Thymus (tissue), 2 donors: ENCODE data around the gene CASKIN1. TPM values are rescaled to one million over a fixed set of nuclear protein-coding genes. Genes with fewer than 3 reads are reported as not detected.

Experiments used
- polyA plus RNA-seq: library from polyadenylated mRNA; stranded (reverse); fragments of 200-250 nt; gene quantifications from one replicate; pipeline ENCODE4 v1.2.3, GENCODE V29; 2013
- total RNA-seq: library from RNA; stranded (reverse); fragments of 120-200 nt; gene quantifications from one replicate; pipeline ENCODE4 v1.2.4, GENCODE V29; 2013
- donor health status: healthy.

CASKIN1 gene
- total and polyA plus RNA-seq, 2 donors: 0.05 to 0.48 TPM

Other genes starting within 250 kb of the CASKIN1 start
- not detected for gene RPL3L, start 241.9 kb downstream of the CASKIN1 start, total RNA-seq
- 0.66 TPM for gene RPL3L, start 241.9 kb downstream of the CASKIN1 start, polyA plus RNA-seq
- gene NDUFB10, start 237.1 kb downstream of the CASKIN1 start, total RNA-seq: 103 TPM
- gene NDUFB10, start 237.1 kb downstream of the CASKIN1 start, polyA plus RNA-seq: 129 TPM
- 2,266 TPM for gene RPS2, start 231.8 kb downstream of the CASKIN1 start, total RNA-seq
- gene RPS2, start 231.8 kb downstream of the CASKIN1 start, polyA plus RNA-seq: 2,485 TPM
- not detected for gene RNF151, start 229.7 kb downstream of the CASKIN1 start, total RNA-seq
- gene RNF151, start 229.7 kb downstream of the CASKIN1 start, polyA plus RNA-seq: 0.82 TPM
- gene TBL3, start 224.6 kb downstream of the CASKIN1 start, total RNA-seq: 28.4 TPM
- 52.3 TPM for gene TBL3, start 224.6 kb downstream of the CASKIN1 start, polyA plus RNA-seq
- 2.2 TPM for gene NOXO1, start 215.1 kb downstream of the CASKIN1 start, total RNA-seq
- 5.7 TPM for gene NOXO1, start 215.1 kb downstream of the CASKIN1 start, polyA plus RNA-seq
- 16.1 TPM for gene GFER, start 212.4 kb downstream of the CASKIN1 start, total RNA-seq
- gene GFER, start 212.4 kb downstream of the CASKIN1 start, polyA plus RNA-seq: 28.0 TPM
- gene SYNGR3, start 206.6 kb downstream of the CASKIN1 start, total RNA-seq: 1.2 TPM
- 2.7 TPM for gene SYNGR3, start 206.6 kb downstream of the CASKIN1 start, polyA plus RNA-seq
- 5.7 TPM for gene ZNF598, start 186.8 kb downstream of the CASKIN1 start, total RNA-seq
- gene ZNF598, start 186.8 kb downstream of the CASKIN1 start, polyA plus RNA-seq: 46.2 TPM
- gene NPW, start 176.8 kb downstream of the CASKIN1 start, total RNA-seq: 0.66 TPM
- 1.2 TPM for gene NPW, start 176.8 kb downstream of the CASKIN1 start, polyA plus RNA-seq
- 6.3 TPM for gene NHERF2, start 169.7 kb downstream of the CASKIN1 start, total RNA-seq
- gene NHERF2, start 169.7 kb downstream of the CASKIN1 start, polyA plus RNA-seq: 23.4 TPM
- 32.7 TPM for gene NTHL1, start 148.8 kb downstream of the CASKIN1 start, total RNA-seq
- gene NTHL1, start 148.8 kb downstream of the CASKIN1 start, polyA plus RNA-seq: 32.7 TPM
- gene TSC2, start 148.6 kb downstream of the CASKIN1 start, total RNA-seq: 22.7 TPM
- gene TSC2, start 148.6 kb downstream of the CASKIN1 start, polyA plus RNA-seq: 61.8 TPM
- gene PKD1, start 60.7 kb downstream of the CASKIN1 start, total RNA-seq: 13.4 TPM
- 35.3 TPM for gene PKD1, start 60.7 kb downstream of the CASKIN1 start, polyA plus RNA-seq
- gene RAB26, start 48.0 kb downstream of the CASKIN1 start, total RNA-seq: 0.28 TPM
- gene RAB26, start 48.0 kb downstream of the CASKIN1 start, polyA plus RNA-seq: 2.6 TPM
- gene TRAF7, start 40.8 kb downstream of the CASKIN1 start, total RNA-seq: 22.3 TPM
- 23.9 TPM for gene TRAF7, start 40.8 kb downstream of the CASKIN1 start, polyA plus RNA-seq
- gene MLST8, start 8.8 kb upstream of the CASKIN1 start, total RNA-seq: 20.3 TPM
- 34.6 TPM for gene MLST8, start 8.8 kb upstream of the CASKIN1 start, polyA plus RNA-seq
- 4.0 TPM for gene BRICD5, start 14.3 kb upstream of the CASKIN1 start, total RNA-seq
- gene BRICD5, start 14.3 kb upstream of the CASKIN1 start, polyA plus RNA-seq: 21.3 TPM
- gene PGP, start 18.2 kb upstream of the CASKIN1 start, total RNA-seq: 12.4 TPM
- 12.9 TPM for gene PGP, start 18.2 kb upstream of the CASKIN1 start, polyA plus RNA-seq
- gene E4F1, start 27.0 kb upstream of the CASKIN1 start, total RNA-seq: 26.5 TPM
- 42.3 TPM for gene E4F1, start 27.0 kb upstream of the CASKIN1 start, polyA plus RNA-seq
- 0.99 TPM for gene DNASE1L2, start 39.8 kb upstream of the CASKIN1 start, total RNA-seq
- gene DNASE1L2, start 39.8 kb upstream of the CASKIN1 start, polyA plus RNA-seq: 3.5 TPM
- gene ECI1, start 55.0 kb upstream of the CASKIN1 start, total RNA-seq: 31.1 TPM
- gene ECI1, start 55.0 kb upstream of the CASKIN1 start, polyA plus RNA-seq: 47.0 TPM
- 87.2 TPM for gene RNPS1, start 71.5 kb upstream of the CASKIN1 start, total RNA-seq
- gene RNPS1, start 71.5 kb upstream of the CASKIN1 start, polyA plus RNA-seq: 130 TPM
- 8.4 TPM for gene ABCA3, start 144.1 kb upstream of the CASKIN1 start, total RNA-seq
- 8.6 TPM for gene ABCA3, start 144.1 kb upstream of the CASKIN1 start, polyA plus RNA-seq
- gene CCNF, start 232.8 kb upstream of the CASKIN1 start, total RNA-seq: 22.7 TPM
- gene CCNF, start 232.8 kb upstream of the CASKIN1 start, polyA plus RNA-seq: 4.0 TPM